Left lung (tissue), 10 donors: ENCODE data around the gene BFSP1. TPM values are rescaled to one million over a fixed set of nuclear protein-coding genes. Genes with fewer than 3 reads are reported as not detected.
A peak's percentile ranks its signal among the peaks of the same experiment; 100 is the strongest.

Experiments
- ATAC-seq: fragments of 200-7000 bp; cut with Tn5 transposase; one replicate; pipeline ENCODE4 v1.9.1; 2020; ENCODE audit warnings: moderate library complexity
- DNase-seq, 4 donors: peaks; one replicate each; pipeline ENCODE4 v3.0.0-alpha.2; 2013 to 2020
- H3K27ac ChIP-seq, 2 donors: fragments of 200-600 bp; sonication (generic) in 1 of 2; one replicate each; pipeline versions ENCODE4 v1.5.0 to v1.8.0; 2020 to 2021
- H3K27me3 ChIP-seq, 2 donors: fragments of 200-600 bp; sonication (generic) in 1 of 2; one replicate each; pipeline versions ENCODE4 v1.5.0 to v1.8.0; 2020 to 2021
- H3K36me3 ChIP-seq, 2 donors: fragments of 200-600 bp; sonication (generic) in 1 of 2; one replicate each; pipeline versions ENCODE4 v1.5.0 to v1.8.0; 2020 to 2021
- H3K4me1 ChIP-seq, 2 donors: fragments of 200-600 bp; one replicate each; pipeline ENCODE4 v1.8.0; 2021
- H3K4me3 ChIP-seq, 2 donors: fragments of 200-600 bp; sonication (generic) in 1 of 2; one replicate each; pipeline versions ENCODE4 v1.5.0 to v1.8.0; 2020 to 2021; ENCODE audit warnings: mild to moderate bottlenecking in 1 of 2
- H3K9me3 ChIP-seq, 2 donors: fragments of 200-600 bp; sonication (generic) in 1 of 2; one replicate each; pipeline versions ENCODE4 v1.5.0 to v1.8.0; 2020 to 2021
- CTCF ChIP-seq, 2 donors: fragments of 200-600 bp; sonication (generic) in 1 of 2; IDR thresholded peaks; one replicate each; pipeline versions ENCODE4 v1.5.0 to v1.8.0; 2021; ENCODE audit warnings: antibody characterized with exemption in 2 of 2
- intact Hi-C, 2 donors: fragments of 100-400 bp; cut with DNase I; formaldehyde crosslinking; loops; one replicate each; pipeline versions ENCODE4 v1.11.2 to v1.14.2; 2022
- polyA plus RNA-seq, 6 donors: library from polyadenylated mRNA; unstranded; fragments of 120-200 nt; gene quantifications; one replicate each; pipeline ENCODE4 v1.2.1, GENCODE V29; 2013; ENCODE audit not compliant: insufficient read length in 6 of 6
- total RNA-seq, 2 donors: library from RNA; stranded (reverse); fragmentation: NEBNext Ultra II Directional; extraction: Animal tissue kit (Norgen Biotek cat#: 25700); gene quantifications; one replicate each; pipeline ENCODE4 v1.2.1, GENCODE V29; 2021
- donor health status: DM: no; HTN: yes; CAD: no.
- donor health status: DM: no; HTN: no; CAD: no.

BFSP1 gene
- total and polyA plus RNA-seq, 8 donors = 1.9 to 4.2 (median 3.9) TPM

- no peaks in the 10 kb centered on the region for H3K36me3 ChIP-seq
- H3K4me3 ChIP-seq = no peak overlapping the region
- DNase-seq (no peak), ATAC-seq (no peak)
- H3K9me3 ChIP-seq = no peaks in the 10 kb centered on the region
- no peaks in the 10 kb centered on the region for H3K27me3 ChIP-seq
- no peak for TF ChIP-seq CTCF (IDR thresholded peaks at IDR 0.05)
- peaks cover under 1 to 3% of the 10 kb centered on the region in 2 donors for H3K4me1 ChIP-seq
- intact Hi-C loops = no loop called here
- H3K27ac ChIP-seq = no peak overlapping the region
Observed at GRCh38 chr20:17510548-17510947, 20.6 kb downstream of the BFSP1 start.

GRCh38 chr20:17508756-17509155, 22.4 kb downstream of the BFSP1 start:
- intact Hi-C loops = loop anchor here in 1 of 2 donors (10.0 kb wide), 2 partner anchors 396 to 766 kb away; no protein-coding TSS in a partner anchor
- TF ChIP-seq CTCF (IDR thresholded peaks at IDR 0.05) = no peak
- H3K27ac ChIP-seq = no peak overlapping the region

GRCh38 chr20:17507531-17507930, 23.6 kb downstream of the BFSP1 start:
- no peak for ATAC-seq
- DNase-seq = no peak
- intact Hi-C loops = loop anchor here in 1 of 2 donors (10.0 kb wide), 2 partner anchors 397 to 767 kb away; no protein-coding TSS in a partner anchor
- Histone ChIP-seq H3K4me1 (peaks cover 10 to 15% of the 10 kb centered on the region in 2 donors), H3K27me3 (no peaks in the 10 kb centered on the region), H3K4me3 (no peak overlapping the region), H3K9me3 (no peaks in the 10 kb centered on the region), H3K36me3 (no peaks in the 10 kb centered on the region), H3K27ac (no peak overlapping the region)
- TF ChIP-seq CTCF (IDR thresholded peaks at IDR 0.05) = no peak

More at GRCh38 chr20:17508756-17509155, 22.4 kb downstream of the BFSP1 start:
- H3K4me3 ChIP-seq = no peak overlapping the region
- no peaks in the 10 kb centered on the region for H3K36me3 ChIP-seq
- peaks cover 10 to 15% of the 10 kb centered on the region in 2 donors for H3K4me1 ChIP-seq
- ATAC-seq (no peak), DNase-seq (no peak)
- H3K9me3 ChIP-seq = no peaks in the 10 kb centered on the region
- no peaks in the 10 kb centered on the region for H3K27me3 ChIP-seq

GRCh38 chr20:17507032-17507431, 24.1 kb downstream of the BFSP1 start:
- H3K9me3 ChIP-seq = no peaks in the 10 kb centered on the region
- no peak for TF ChIP-seq CTCF (IDR thresholded peaks at IDR 0.05)
- no peak for ATAC-seq
- H3K4me1 ChIP-seq = peaks cover 10 to 15% of the 10 kb centered on the region in 2 donors
- no peaks in the 10 kb centered on the region for H3K27me3 ChIP-seq
- no peak overlapping the region for H3K4me3 ChIP-seq
- no peaks in the 10 kb centered on the region for H3K36me3 ChIP-seq
- no peak overlapping the region for H3K27ac ChIP-seq
- no peak for DNase-seq
- intact Hi-C loops = loop anchor here in 1 of 2 donors (10.0 kb wide), 2 partner anchors 398 to 768 kb away; no protein-coding TSS in a partner anchor

GRCh38 chr20:17505636-17506517, 25.3 kb downstream of the BFSP1 start:
- intact Hi-C loops = loop anchor here in 1 of 2 donors (10.0 kb wide), 2 partner anchors 399 to 769 kb away; no protein-coding TSS in a partner anchor

More at GRCh38 chr20:17505636-17506517, 25.3 kb downstream of the BFSP1 start:
- Histone ChIP-seq H3K4me3 (peak overlapping the region; percentile 39 to 43), H3K36me3 (no peaks in the 10 kb centered on the region), H3K27me3 (no peaks in the 10 kb centered on the region), H3K4me1 (peaks cover 10 to 15% of the 10 kb centered on the region in 2 donors), H3K27ac (peak overlapping the region in 1 of 2 donors; percentile 66), H3K9me3 (no peaks in the 10 kb centered on the region)
- TF ChIP-seq CTCF (IDR thresholded peaks at IDR 0.05) = no peak
- DNase-seq (no peak), ATAC-seq (peak; percentile 5)
